GM19328 (cell line): ENCODE results near the gene NDUFA12.

Experiments
- ATAC-seq: cut with Tn5 transposase; IDR thresholded peaks from one replicate; pipeline ENCODE4 v1.9.1; 2021; ENCODE audit warnings: mild to moderate bottlenecking, moderate library complexity; ENCODE audit not compliant: unreplicated experiment

Gene NDUFA12

DNA sequence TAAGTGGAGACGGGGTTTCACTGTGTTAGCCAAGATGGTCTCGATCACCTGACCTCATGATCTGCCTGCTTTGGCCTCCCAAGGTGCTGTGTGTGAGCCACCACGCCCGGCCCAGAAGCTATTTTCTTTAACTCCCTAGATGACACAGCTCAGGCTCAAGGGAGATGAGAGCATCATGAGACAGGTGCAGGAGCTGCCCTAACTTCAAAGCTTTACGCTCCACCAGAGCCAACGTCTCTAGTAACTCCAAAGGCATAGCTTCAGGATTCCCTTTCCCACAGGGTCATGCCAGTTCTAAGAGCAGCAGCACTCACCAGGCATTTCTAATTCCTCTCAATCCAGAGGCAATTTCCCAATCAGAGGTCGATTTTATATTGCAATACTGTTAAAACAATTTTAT lies 21.0 kb downstream of the NDUFA12 start:
- ATAC-seq, result no peak

GRCh38 chr12:94980577-94980976 lies 22.9 kb downstream of the NDUFA12 start:
- no peak for ATAC-seq

- ATAC-seq, result no peak
These were observed 23.6 kb downstream of the NDUFA12 start for GRCh38 chr12:94979941-94980340.

- no peak for ATAC-seq
These were observed 25.6 kb downstream of the NDUFA12 start for GRCh38 chr12:94977766-94978468.

DNA sequence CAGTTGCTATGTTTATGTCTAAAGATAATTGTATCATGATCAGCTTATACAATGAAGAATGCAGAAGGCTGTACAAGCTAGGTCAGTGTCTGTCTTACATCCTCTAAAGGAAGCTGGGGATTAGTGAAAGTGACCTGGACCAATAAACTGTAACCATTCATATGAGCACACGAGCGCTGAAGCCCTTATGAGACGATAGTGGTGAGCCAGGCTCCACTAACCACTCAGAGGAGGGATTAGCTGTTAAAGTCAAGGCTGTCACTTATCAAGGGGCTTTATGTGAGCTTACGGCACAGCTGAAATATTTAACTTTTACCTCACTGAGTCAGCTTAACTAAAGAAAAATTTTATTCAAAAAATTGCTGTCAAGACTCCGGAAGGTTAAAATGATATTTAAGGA lies 30.3 kb downstream of the NDUFA12 start:
- ATAC-seq, result no peak

GRCh38 chr12:94972795-94973194 lies 30.7 kb downstream of the NDUFA12 start:
- ATAC-seq, result no peak

DNA sequence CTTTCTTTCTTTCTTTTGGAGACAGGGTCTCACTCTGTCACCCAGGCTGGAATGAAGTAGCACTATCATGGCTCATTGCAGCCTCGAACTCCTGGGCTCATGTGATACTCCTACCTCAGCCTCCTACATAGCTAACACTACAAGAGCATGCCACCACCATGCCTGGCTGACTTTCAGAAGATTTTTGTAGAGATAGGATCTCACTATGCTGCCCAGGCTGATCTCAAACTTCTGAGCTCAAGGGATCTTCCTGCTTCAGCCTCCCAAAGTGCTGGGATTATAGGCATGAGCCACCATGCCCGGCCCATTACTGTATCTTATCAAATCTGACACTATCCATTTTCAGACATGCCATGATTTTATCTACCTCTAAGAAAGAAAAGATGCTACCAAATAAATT lies 31.6 kb downstream of the NDUFA12 start:
- no peak for ATAC-seq

GRCh38 chr12:94970560-94970959 lies 32.9 kb downstream of the NDUFA12 start:
- ATAC-seq, result no peak

GRCh38 chr12:94969424-94969823 lies 34.1 kb downstream of the NDUFA12 start:
- ATAC-seq, result peak; percentile 55

GRCh38 chr12:94965982-94966630 lies 37.4 kb downstream of the NDUFA12 start:
- ATAC-seq, result no peak

DNA sequence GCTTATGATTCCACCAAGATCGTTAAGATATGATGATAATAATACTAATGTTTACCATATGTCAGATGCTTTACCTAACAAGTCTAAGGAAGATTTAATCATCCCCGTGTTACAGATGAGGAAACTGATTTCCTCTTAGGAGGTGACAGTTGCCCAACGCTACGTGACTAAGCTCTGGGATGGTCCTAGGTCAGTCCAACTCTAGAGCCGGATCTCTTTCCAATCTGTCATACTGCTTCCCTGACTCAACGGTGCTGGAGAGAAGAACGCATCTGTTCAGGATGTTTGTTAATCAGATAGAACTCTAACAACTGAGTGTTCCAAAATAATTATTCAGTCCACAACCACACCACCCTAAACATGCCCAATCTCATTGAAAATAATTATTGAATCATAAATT lies 39.8 kb downstream of the NDUFA12 start:
- no peak for ATAC-seq

GRCh38 chr12:94962670-94963069 lies 40.8 kb downstream of the NDUFA12 start:
- no peak for ATAC-seq

- ATAC-seq, result no peak
These were observed 41.6 kb downstream of the NDUFA12 start for GRCh38 chr12:94961911-94962310.

DNA sequence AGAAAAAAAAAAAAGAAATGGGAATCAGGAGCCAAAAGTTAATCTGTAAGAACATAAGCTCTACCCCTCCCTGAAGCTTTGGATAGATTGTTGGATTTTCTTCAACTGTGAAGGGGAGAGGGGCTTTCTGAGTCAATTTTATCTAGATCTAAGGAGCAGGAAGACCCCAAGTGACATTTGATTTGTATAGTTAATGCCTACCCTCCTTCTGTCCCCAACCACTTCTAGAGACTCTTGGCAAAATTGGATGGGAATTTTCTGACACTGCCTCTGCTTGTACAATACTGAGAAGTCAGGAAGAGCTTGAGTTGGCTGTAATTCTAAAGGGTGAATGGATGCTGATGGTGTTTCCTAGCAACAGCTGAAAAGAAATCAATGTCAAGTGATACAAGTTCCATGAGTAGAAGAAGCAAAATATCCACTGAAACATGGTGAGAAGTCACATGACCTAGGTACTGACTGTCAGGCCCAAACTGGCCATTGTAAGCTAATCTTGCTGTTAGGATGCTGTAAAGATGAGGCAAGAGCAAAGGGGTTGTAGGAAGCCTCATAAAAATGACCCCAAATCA lies 42.2 kb downstream of the NDUFA12 start:
- no peak for ATAC-seq

DNA sequence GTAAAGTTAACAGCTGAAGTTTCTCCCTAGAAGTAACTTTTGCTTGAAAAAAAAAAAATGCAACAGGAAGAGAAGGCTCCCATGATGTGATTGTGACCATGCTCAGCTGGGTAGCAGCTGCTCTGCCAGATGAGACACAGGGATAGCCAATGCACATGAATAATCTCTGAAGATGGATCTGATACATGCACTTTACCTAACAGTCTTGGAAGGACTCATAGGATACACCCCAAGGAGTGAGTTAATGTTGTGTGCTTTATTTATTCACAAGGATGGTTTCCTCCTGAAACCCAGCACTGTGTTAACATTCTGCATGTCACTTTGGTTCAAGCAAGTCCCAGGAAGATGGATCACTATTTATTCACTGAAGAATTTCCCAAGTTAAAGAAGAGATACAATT lies 46.5 kb downstream of the NDUFA12 start:
- ATAC-seq, result no peak

GRCh38 chr12:94954948-94955592 lies 48.4 kb downstream of the NDUFA12 start:
- no peak for ATAC-seq

- no peak for ATAC-seq
These were observed 49.3 kb downstream of the NDUFA12 start for GRCh38 chr12:94954029-94954685.

DNA sequence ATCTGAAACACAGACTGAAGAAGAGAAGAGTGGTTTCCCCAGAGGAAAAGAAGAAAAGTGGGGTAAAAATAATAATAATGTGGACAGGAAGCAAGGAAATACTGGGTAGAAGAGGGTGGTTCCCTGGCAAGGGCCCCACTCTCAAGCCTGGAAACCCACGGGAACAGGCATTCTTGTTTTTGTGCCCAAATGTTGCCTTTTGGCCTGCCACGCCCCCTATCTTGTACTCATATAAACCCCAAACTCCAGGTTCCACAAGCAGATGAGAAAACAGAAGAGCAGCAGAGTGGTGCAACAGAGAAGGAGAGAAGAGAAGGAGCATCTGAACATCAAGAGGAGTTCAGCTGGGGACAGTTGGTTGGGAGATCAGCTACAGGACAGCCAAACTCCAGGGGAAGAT lies 51.2 kb downstream of the NDUFA12 start:
- no peak for ATAC-seq

- ATAC-seq, result no peak
These were observed 52.2 kb downstream of the NDUFA12 start for GRCh38 chr12:94951071-94951934.

- ATAC-seq, result no peak
These were observed 55.2 kb downstream of the NDUFA12 start for GRCh38 chr12:94948232-94948810.
